Loucy (cell line): ENCODE results near the gene EIPR1.

Experiments
- H2AFZ ChIP-seq: fragments of 200-600 bp; sonication (generic); 2 replicates; pipeline ENCODE4 v1.6.0; 2016; ENCODE audit warnings: antibody characterized with exemption, mild to moderate bottlenecking, low read length, moderate library complexity
- H3F3A ChIP-seq: fragments of 200-600 bp; 2 replicates; pipeline ENCODE4 v1.6.0; 2016; ENCODE audit warnings: antibody characterized with exemption, low read depth, mild to moderate bottlenecking
- H3K27me3 ChIP-seq: fragments of 200-600 bp; sonication (generic); 2 replicates; pipeline ENCODE4 v1.6.1; 2014; ENCODE audit warnings: low read length, mild to moderate bottlenecking; ENCODE audit not compliant: insufficient read depth, poor library complexity, severe bottlenecking
- H3K36me3 ChIP-seq: fragments of 200-600 bp; sonication (generic); 2 replicates; pipeline ENCODE4 v1.6.1; 2016; ENCODE audit warnings: low read length; ENCODE audit not compliant: insufficient read depth
- H3K4me1 ChIP-seq: fragments of 200-600 bp; sonication (generic); 2 replicates; pipeline ENCODE4 v1.5.1; 2014; ENCODE audit warnings: low read length, mild to moderate bottlenecking; ENCODE audit not compliant: insufficient read depth, poor library complexity, severe bottlenecking
- H3K4me2 ChIP-seq: fragments of 200-600 bp; sonication (generic); 2 replicates; pipeline ENCODE4 v1.6.0; 2014; ENCODE audit warnings: antibody characterized with exemption, low read length, low read depth, mild to moderate bottlenecking; ENCODE audit not compliant: poor library complexity, severe bottlenecking
- H3K4me3 ChIP-seq: fragments of 200-600 bp; sonication (generic); 2 replicates; pipeline ENCODE4 v1.5.1; 2014; ENCODE audit warnings: low read length, mild to moderate bottlenecking, mixed read lengths; ENCODE audit not compliant: poor library complexity, severe bottlenecking
- H3K79me2 ChIP-seq: fragments of 200-600 bp; sonication (generic); 2 replicates; pipeline ENCODE4 v1.6.1; 2014; ENCODE audit warnings: low read length; ENCODE audit not compliant: insufficient read depth
- H3K9ac ChIP-seq: fragments of 200-600 bp; sonication (generic); 2 replicates; pipeline ENCODE4 v1.6.0; 2014; ENCODE audit warnings: mild to moderate bottlenecking, low read depth, low read length, moderate library complexity; ENCODE audit not compliant: poor library complexity, severe bottlenecking
- H3K9me2 ChIP-seq: fragments of 200-600 bp; sonication (generic); replicated peaks from 2 replicates; pipeline ENCODE4 v1.6.1; 2016; ENCODE audit warnings: low read depth, low read length, mixed read lengths
- H3K9me3 ChIP-seq: fragments of 200-600 bp; sonication (generic); 2 replicates; pipeline ENCODE4 v1.6.1; 2014; ENCODE audit warnings: mild to moderate bottlenecking, antibody characterized with exemption, low read length, low read depth; ENCODE audit not compliant: insufficient read depth
- H4K20me1 ChIP-seq: fragments of 200-600 bp; sonication (generic); 2 replicates; pipeline ENCODE4 v1.6.0; 2014; ENCODE audit warnings: antibody characterized with exemption, low read length, mild to moderate bottlenecking; ENCODE audit not compliant: insufficient read depth, poor library complexity, severe bottlenecking
- EZH2phosphoT487 ChIP-seq: fragments of 200-600 bp; IDR thresholded peaks from 2 replicates; pipeline ENCODE4 v1.6.1; 2018; ENCODE audit warnings: antibody characterized with exemption, mild to moderate bottlenecking, moderate library complexity, borderline replicate concordance
- TF ChIP-seq, protein P1 (sequence below): fragments of 200-600 bp; sonication (generic); conservative IDR thresholded peaks from 2 replicates; pipeline ENCODE4 v1.5.1; 2014; ENCODE audit warnings: mild to moderate bottlenecking, antibody characterized with exemption, low read length

The EIPR1 gene

DNA sequence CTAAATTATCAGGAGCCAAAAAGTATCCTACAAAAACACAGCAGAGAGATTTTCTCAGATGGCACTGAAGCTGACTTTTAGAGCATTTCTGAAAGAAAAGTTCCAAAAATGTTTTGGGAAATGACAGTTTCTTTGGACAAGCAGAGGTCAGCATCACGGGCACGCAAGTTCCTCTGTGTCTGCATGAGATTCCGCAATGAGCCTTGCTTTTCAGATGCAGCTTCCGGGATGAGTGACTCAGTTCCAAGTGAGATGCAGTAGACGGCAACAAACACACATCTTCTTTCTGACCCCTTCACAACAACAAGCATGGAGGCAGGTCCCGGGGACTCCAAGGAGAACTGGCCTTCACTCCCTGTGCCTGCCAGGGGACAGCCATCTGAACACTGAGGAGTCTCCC, 76.6 kb downstream of the EIPR1 start:
- no peaks in the 10 kb centered on the region for H3F3A ChIP-seq
- H3K4me3 ChIP-seq, result no peak overlapping the region
- no peak overlapping the region for H3K4me2 ChIP-seq
- TF ChIP-seq EZH2phosphoT487, result no peak
- TF ChIP-seq, protein P1, sequence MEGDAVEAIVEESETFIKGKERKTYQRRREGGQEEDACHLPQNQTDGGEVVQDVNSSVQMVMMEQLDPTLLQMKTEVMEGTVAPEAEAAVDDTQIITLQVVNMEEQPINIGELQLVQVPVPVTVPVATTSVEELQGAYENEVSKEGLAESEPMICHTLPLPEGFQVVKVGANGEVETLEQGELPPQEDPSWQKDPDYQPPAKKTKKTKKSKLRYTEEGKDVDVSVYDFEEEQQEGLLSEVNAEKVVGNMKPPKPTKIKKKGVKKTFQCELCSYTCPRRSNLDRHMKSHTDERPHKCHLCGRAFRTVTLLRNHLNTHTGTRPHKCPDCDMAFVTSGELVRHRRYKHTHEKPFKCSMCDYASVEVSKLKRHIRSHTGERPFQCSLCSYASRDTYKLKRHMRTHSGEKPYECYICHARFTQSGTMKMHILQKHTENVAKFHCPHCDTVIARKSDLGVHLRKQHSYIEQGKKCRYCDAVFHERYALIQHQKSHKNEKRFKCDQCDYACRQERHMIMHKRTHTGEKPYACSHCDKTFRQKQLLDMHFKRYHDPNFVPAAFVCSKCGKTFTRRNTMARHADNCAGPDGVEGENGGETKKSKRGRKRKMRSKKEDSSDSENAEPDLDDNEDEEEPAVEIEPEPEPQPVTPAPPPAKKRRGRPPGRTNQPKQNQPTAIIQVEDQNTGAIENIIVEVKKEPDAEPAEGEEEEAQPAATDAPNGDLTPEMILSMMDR, result no peak
- H3K9me2 ChIP-seq, result no peaks in the 10 kb centered on the region
- no peaks in the 10 kb centered on the region for H3K79me2 ChIP-seq
- no peaks in the 10 kb centered on the region for H4K20me1 ChIP-seq
- no peak overlapping the region for H3K9ac ChIP-seq
- H3K9me3 ChIP-seq, result no peaks in the 10 kb centered on the region
- H2AFZ ChIP-seq, result no peak overlapping the region
- no peaks in the 10 kb centered on the region for H3K4me1 ChIP-seq
- H3K27me3 ChIP-seq, result no peaks in the 10 kb centered on the region
- H3K36me3 ChIP-seq, result peaks cover 20% of the 10 kb centered on the region; the same call in 1 of the 2 replicates

DNA sequence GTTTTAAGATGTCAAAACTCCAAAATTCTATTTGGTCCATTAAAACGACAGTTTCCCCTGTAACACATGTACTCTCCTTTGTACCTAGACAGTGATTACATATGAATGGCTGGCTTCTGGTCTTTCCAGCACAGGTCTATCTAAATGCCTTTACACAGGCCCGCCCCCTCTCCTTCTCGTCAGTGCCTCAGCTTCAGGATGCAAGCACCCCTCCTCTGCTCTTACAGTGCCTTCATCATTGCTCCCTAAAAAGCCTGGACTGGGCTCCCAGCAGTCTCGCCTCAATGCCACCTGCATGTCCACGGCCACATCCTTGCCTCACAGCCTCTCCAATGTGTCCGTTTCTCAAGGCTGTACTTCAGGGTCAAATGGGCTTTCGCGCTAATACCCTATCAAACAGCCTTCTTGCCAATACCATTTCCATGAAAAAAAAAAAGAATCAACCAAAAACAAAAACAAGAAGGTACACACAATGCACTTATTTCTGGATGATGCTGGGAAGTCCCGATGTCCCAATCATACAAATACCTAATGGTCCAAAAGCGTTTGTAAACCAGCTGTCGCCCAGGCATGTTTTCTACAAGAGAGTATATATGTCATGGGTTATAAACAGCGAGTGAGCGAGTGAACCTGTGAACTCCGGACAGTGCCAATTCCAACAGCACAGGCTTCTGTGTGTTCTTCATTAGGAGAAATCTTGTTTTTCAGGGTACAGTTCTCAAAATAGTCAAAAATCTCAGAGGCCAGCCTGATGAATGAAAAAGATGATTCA, 77.2 kb downstream of the EIPR1 start:
- H3K4me2 ChIP-seq, result no peak overlapping the region
- H4K20me1 ChIP-seq, result no peaks in the 10 kb centered on the region
- TF ChIP-seq, protein P1, result no peak
- no peak for TF ChIP-seq EZH2phosphoT487

DNA sequence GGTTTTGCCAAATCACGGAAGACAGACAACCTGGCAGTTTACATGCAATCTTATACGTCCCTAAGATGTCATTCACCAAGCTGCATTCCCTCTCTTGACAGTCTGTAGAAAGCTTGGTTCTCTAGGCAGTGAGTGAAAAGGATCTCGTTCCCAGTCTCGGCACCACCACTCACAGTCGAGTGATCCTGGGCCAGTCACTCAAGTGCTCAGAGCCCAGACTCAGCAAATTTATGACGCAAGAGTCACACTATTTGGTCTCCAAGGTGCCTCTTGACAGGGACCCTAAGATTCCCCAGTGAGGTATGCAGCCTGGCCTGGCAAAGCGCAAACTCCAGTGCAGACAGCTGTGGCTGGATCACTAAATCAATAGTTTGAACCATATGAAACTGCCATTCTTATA, 77.9 kb downstream of the EIPR1 start:
- Histone ChIP-seq H4K20me1 (no peaks in the 10 kb centered on the region), H3K79me2 (no peaks in the 10 kb centered on the region), H3F3A (no peaks in the 10 kb centered on the region), H3K27me3 (no peaks in the 10 kb centered on the region), H3K4me1 (no peaks in the 10 kb centered on the region), H3K9ac (no peak overlapping the region), H3K9me3 (no peaks in the 10 kb centered on the region), H2AFZ (no peak overlapping the region), H3K9me2 (no peaks in the 10 kb centered on the region), H3K36me3 (peaks cover 20% of the 10 kb centered on the region; the same call in 1 of the 2 replicates), H3K4me3 (no peak overlapping the region), H3K4me2 (no peak overlapping the region)
- no peak for TF ChIP-seq EZH2phosphoT487
- TF ChIP-seq, protein P1, result no peak

More for the DNA sequence above, 77.2 kb downstream of the EIPR1 start:
- Histone ChIP-seq H3K4me1 (no peaks in the 10 kb centered on the region), H3K4me3 (no peak overlapping the region), H3K9ac (no peak overlapping the region), H3K9me3 (no peaks in the 10 kb centered on the region), H3K79me2 (no peaks in the 10 kb centered on the region), H2AFZ (no peak overlapping the region), H3K27me3 (no peaks in the 10 kb centered on the region), H3K9me2 (no peaks in the 10 kb centered on the region), H3F3A (no peaks in the 10 kb centered on the region), H3K36me3 (peaks cover 20% of the 10 kb centered on the region; the same call in 1 of the 2 replicates)
